Esophagus squamous epithelium (tissue), 5 donors: ENCODE measurements around the gene MSH2. TPM values are rescaled to one million over a fixed set of nuclear protein-coding genes. Genes with fewer than 3 reads are reported as not detected.
"Not testable (repeated sequence)": the region's sequence is repeated elsewhere in the genome, so short reads cannot be mapped to it uniquely, and the experiment has no call there.

Experiments used
- DNase-seq: peaks from one replicate; lab custom pipeline; 2025; lab: John Stamatoyannopoulos, UW
- H3K27ac ChIP-seq, 4 donors: fragments of 200-600 bp; sonication (generic); one replicate each; pipeline ENCODE4 v1.5.1; 2016 to 2019; ENCODE audit warnings: mild to moderate bottlenecking in 1 of 4
- H3K27me3 ChIP-seq, 4 donors: fragments of 200-600 bp; sonication (generic); 1 replicate in 3 of 4; 2 replicates in 1 of 4; pipeline versions ENCODE4 v1.5.1 to v1.6.0; 2017 to 2021; ENCODE audit warnings: antibody characterized with exemption in 1 of 4
- H3K36me3 ChIP-seq, 3 donors: fragments of 200-600 bp; sonication (generic); one replicate each; pipeline ENCODE4 v1.5.1; 2016 to 2019
- H3K4me1 ChIP-seq, 3 donors: fragments of 200-600 bp; sonication (generic); one replicate each; pipeline ENCODE4 v1.5.1; 2017 to 2019
- H3K4me3 ChIP-seq, 4 donors: fragments of 200-600 bp; sonication (generic); 1 replicate in 3 of 4; 2 replicates in 1 of 4; pipeline ENCODE4 v1.5.1; 2016 to 2019; ENCODE audit warnings: mild to moderate bottlenecking in 2 of 4, moderate library complexity in 1 of 4
- H3K9me3 ChIP-seq, 3 donors: fragments of 200-600 bp; sonication (generic); one replicate each; pipeline ENCODE4 v1.5.1; 2016 to 2019
- CTCF ChIP-seq, 6 experiments: fragments of 450-650 bp in 4 of 6; fragments of 200-600 bp in 2 of 6; sonication (generic) in 2 of 6; IDR thresholded peaks; one replicate each; pipeline ENCODE4 v1.5.1; 2016 to 2019; ENCODE audit warnings: antibody characterized with exemption in 6 of 6, mild to moderate bottlenecking in 4 of 6, moderate library complexity in 4 of 6
- POLR2A ChIP-seq, 4 donors: fragments of 450-650 bp; IDR thresholded peaks; one replicate each; pipeline ENCODE4 v1.6.1; 2017; ENCODE audit warnings: antibody characterized with exemption in 4 of 4, mild to moderate bottlenecking in 4 of 4, moderate library complexity in 3 of 4
- WGBS, 2 donors: methylation state at CpG; one replicate each; pipeline ENCODE4 v1.1.5; 2018; 5-methylcytosine and 5-hydroxymethylcytosine counted together
- intact Hi-C: fragments of 100-400 bp; cut with DNase I; formaldehyde crosslinking; loops from one replicate; pipeline ENCODE4 v1.15.0; 2022
- total RNA-seq, 4 donors: library from RNA; depleted of rRNA; stranded (reverse); fragments of >200 nt; gene quantifications; one replicate each; pipeline ENCODE4 v1.1.0, GENCODE V29; 2016
- donor health status: DM: yes; HTN: yes; CAD: no.

The MSH2 gene
- total RNA-seq, 4 donors from 2014 or later: 8.3 to 14.4 (median 12.3) TPM

GRCh38 chr2:47437287-47437686 lies 34.3 kb downstream of the MSH2 start:
- H3K27ac ChIP-seq: no peak overlapping the region
- WGBS, 2 donors: 37 to 44% methylated on average over 4 of the region's 4 CpGs
- no peak overlapping the region for H3K4me3 ChIP-seq
- no peaks in the 10 kb centered on the region for H3K4me1 ChIP-seq
- DNase-seq: no peak
- no peaks in the 10 kb centered on the region for H3K9me3 ChIP-seq
- intact Hi-C loops: loop anchor here (10.0 kb wide), 1 partner anchor 328 kb away; no protein-coding TSS in a partner anchor
- H3K36me3 ChIP-seq: peaks cover 0 to 12% (median 0%) of the 10 kb centered on the region in 3 donors
- TF ChIP-seq POLR2A (IDR thresholded peaks at IDR 0.05) (no peak), CTCF (IDR thresholded peaks at IDR 0.05) (peak in 3 of 6 experiments; percentile 9 to 37 (median 33))
- no peaks in the 10 kb centered on the region for H3K27me3 ChIP-seq

- no peak for DNase-seq
- Histone ChIP-seq H3K4me3 (no peak overlapping the region), H3K27ac (no peak overlapping the region), H3K4me1 (no peaks in the 10 kb centered on the region), H3K27me3 (no peaks in the 10 kb centered on the region), H3K9me3 (no peaks in the 10 kb centered on the region), H3K36me3 (peaks cover 0 to 12% (median 0%) of the 10 kb centered on the region in 3 donors)
- intact Hi-C loops: loop anchor here (10.0 kb wide), 1 partner anchor 327 kb away; no protein-coding TSS in a partner anchor
- TF ChIP-seq POLR2A (IDR thresholded peaks at IDR 0.05) (no peak), CTCF (IDR thresholded peaks at IDR 0.05) (no peak)
- 78 to 82% methylated on average over 3 of the region's 3 CpGs for WGBS, 2 donors
Measured at GRCh38 chr2:47438106-47438505, 35.1 kb downstream of the MSH2 start.

- intact Hi-C loops: loop anchor here (10.0 kb wide), 1 partner anchor 326 kb away; no protein-coding TSS in a partner anchor
Measured at GRCh38 chr2:47438783-47439182, 35.8 kb downstream of the MSH2 start.

GRCh38 chr2:47451790-47452189 lies 48.8 kb downstream of the MSH2 start:
- Histone ChIP-seq H3K27ac (no peak overlapping the region), H3K4me3 (no peak overlapping the region), H3K9me3 (no peaks in the 10 kb centered on the region), H3K27me3 (no peaks in the 10 kb centered on the region), H3K36me3 (peaks cover 0 to 17% (median 0%) of the 10 kb centered on the region in 3 donors), H3K4me1 (no peaks in the 10 kb centered on the region)
- DNase-seq: no peak
- TF ChIP-seq POLR2A (IDR thresholded peaks at IDR 0.05): no peak
- TF ChIP-seq CTCF (IDR thresholded peaks at IDR 0.05): no peak
- intact Hi-C loops: no loop called here

More at GRCh38 chr2:47438783-47439182, 35.8 kb downstream of the MSH2 start:
- Histone ChIP-seq H3K36me3 (peaks cover 0 to 12% (median 0%) of the 10 kb centered on the region in 3 donors), H3K4me3 (no peak overlapping the region), H3K4me1 (no peaks in the 10 kb centered on the region), H3K27me3 (no peaks in the 10 kb centered on the region), H3K27ac (no peak overlapping the region), H3K9me3 (no peaks in the 10 kb centered on the region)
- DNase-seq: no peak
- WGBS, 2 donors: 92 to 94% methylated on average over 2 of the region's 2 CpGs
- TF ChIP-seq POLR2A (IDR thresholded peaks at IDR 0.05) (no peak), CTCF (IDR thresholded peaks at IDR 0.05) (no peak)

GRCh38 chr2:47452761-47453160 lies 49.8 kb downstream of the MSH2 start:
- no peak for TF ChIP-seq CTCF (IDR thresholded peaks at IDR 0.05)
- no peak for TF ChIP-seq POLR2A (IDR thresholded peaks at IDR 0.05)
- DNase-seq: no peak
- Histone ChIP-seq H3K4me3 (no peak overlapping the region), H3K36me3 (peaks cover 0 to 17% (median 0%) of the 10 kb centered on the region in 3 donors), H3K4me1 (no peaks in the 10 kb centered on the region), H3K27me3 (no peaks in the 10 kb centered on the region), H3K9me3 (no peaks in the 10 kb centered on the region), H3K27ac (no peak overlapping the region)
- WGBS, 2 donors: 81 to 89% methylated on average over 2 of the region's 2 CpGs
- intact Hi-C loops: no loop called here

GRCh38 chr2:47454818-47455217 lies 51.9 kb downstream of the MSH2 start:
- H3K4me3 ChIP-seq, DNase-seq, H3K4me1 ChIP-seq, H3K27me3 ChIP-seq, H3K27ac ChIP-seq, H3K9me3 ChIP-seq, intact Hi-C loops: not testable (repeated sequence)
- peaks cover 0 to 15% (median 0%) of the 10 kb centered on the region in 3 donors for H3K36me3 ChIP-seq
- 96 to 97% methylated on average over 5 of the region's 5 CpGs for WGBS, 2 donors
